Measurements from ENCODE around the gene FMN1. TPM values are rescaled to one million over a fixed set of nuclear protein-coding genes. Genes with fewer than 3 reads are reported as not detected.
A peak's percentile ranks its signal among the peaks of the same experiment; 100 is the strongest.

Gene FMN1
- polyA plus RNA-seq, 6 donors from 2014 or later: 0.33 to 1.0 (median 0.44) TPM; not detected in 1

- DNase-seq: no peak
- Mint-ChIP-seq H3K27me3 (peaks cover 0 to 14% (median 5%) of the 10 kb centered on the region in 3 donors), H3K36me3 (no peaks in the 10 kb centered on the region), H3K27ac (peak overlapping the region in 2 of 6 donors; percentile 5 to 8), H3K4me1 (no peaks in the 10 kb centered on the region), H3K9me3 (no peaks in the 10 kb centered on the region), H3K4me3 (no peak overlapping the region)
- no peak for ATAC-seq (ENCODE audit: low read depth in 2 of 2)
These were observed 311.6 kb downstream of the FMN1 start for GRCh38 chr15:32882955-32883354.

GRCh38 chr15:32881528-32881927 lies 313.0 kb downstream of the FMN1 start:
- no peak for ATAC-seq (ENCODE audit: low read depth in 2 of 2)
- Mint-ChIP-seq H3K4me3 (no peak overlapping the region), H3K27me3 (peaks cover 0 to 16% (median 6%) of the 10 kb centered on the region in 3 donors), H3K4me1 (no peaks in the 10 kb centered on the region), H3K36me3 (no peaks in the 10 kb centered on the region), H3K27ac (no peak overlapping the region), H3K9me3 (no peaks in the 10 kb centered on the region)
- DNase-seq: no peak

- no peak for ATAC-seq (ENCODE audit: low read depth in 2 of 2)
- H3K4me3 Mint-ChIP-seq: no peak overlapping the region
- H3K9me3 Mint-ChIP-seq: no peaks in the 10 kb centered on the region
- no peaks in the 10 kb centered on the region for H3K36me3 Mint-ChIP-seq
- peaks cover 0 to 16% (median 10%) of the 10 kb centered on the region in 3 donors for H3K27me3 Mint-ChIP-seq
- no peak overlapping the region for H3K27ac Mint-ChIP-seq
- no peak for DNase-seq
- no peaks in the 10 kb centered on the region for H3K4me1 Mint-ChIP-seq
These were observed 313.9 kb downstream of the FMN1 start for GRCh38 chr15:32880642-32881041.

DNA sequence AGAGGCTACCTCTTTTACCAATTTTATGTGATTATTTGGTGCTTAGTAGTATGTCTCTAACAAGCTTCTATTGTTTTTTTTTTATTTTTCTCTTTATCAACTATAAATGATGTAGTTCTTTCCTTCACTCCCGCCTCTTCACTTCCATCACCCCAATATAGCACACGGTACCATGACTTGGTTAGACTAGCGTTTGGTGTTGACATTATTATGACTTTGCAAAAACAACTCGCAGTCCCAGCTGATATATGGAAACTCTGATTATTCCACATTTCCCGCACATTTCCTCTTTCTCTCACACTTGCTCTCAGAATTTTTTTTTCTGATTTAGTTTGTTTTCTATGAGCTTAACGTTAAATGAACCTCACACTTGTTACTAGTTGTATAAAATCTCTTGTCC lies 314.5 kb downstream of the FMN1 start:
- H3K9me3 Mint-ChIP-seq: no peaks in the 10 kb centered on the region
- DNase-seq (no peak), ATAC-seq (ENCODE audit: low read depth in 2 of 2) (no peak)
- H3K27ac Mint-ChIP-seq: no peak overlapping the region
- H3K4me3 Mint-ChIP-seq: no peak overlapping the region
- no peaks in the 10 kb centered on the region for H3K36me3 Mint-ChIP-seq
- peaks cover 0 to 16% (median 16%) of the 10 kb centered on the region in 3 donors for H3K27me3 Mint-ChIP-seq
- H3K4me1 Mint-ChIP-seq: no peaks in the 10 kb centered on the region

DNA sequence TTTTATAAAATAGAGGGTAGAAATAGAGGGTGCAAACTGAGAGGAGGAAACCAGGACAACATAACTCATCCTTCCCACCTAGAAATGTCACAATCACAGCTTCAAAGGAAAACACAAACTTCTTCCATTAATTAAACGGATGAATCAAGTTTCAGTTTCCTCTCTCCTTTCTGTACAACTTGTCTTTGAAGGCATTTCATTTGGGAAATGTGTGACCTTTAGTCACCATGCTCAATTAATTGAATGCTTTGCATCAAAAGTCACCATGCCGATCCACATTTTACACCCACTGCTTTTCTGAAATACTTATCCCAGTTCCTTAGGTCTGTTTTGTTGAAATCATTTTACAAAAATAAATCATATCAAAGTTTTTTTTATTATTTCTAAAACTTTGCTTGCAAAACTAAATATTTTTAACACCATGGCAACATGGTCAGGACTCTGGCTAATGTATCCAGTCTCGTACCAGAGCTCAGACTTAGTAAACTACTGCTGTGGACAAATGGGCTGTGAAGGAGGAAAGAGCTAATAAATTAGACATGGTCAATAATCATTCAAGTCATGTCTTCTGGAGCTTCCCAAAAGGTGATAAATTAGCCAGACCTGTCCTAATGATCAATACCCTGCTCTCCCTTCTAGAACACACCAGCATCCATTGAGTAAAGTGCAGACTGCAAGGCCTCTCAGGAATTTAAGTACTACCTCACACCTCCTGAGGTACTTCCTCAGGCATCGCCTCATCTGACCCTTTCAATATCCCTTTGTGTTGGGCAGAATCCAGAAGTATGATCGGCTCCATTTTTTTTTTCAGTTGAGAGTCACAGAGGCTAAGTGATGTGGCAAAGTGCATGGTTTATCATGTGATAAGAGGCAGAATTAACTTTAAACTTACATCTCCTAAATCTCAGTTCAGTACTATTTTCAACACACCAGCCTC lies 315.4 kb downstream of the FMN1 start:
- H3K36me3 Mint-ChIP-seq: no peaks in the 10 kb centered on the region
- no peaks in the 10 kb centered on the region for H3K4me1 Mint-ChIP-seq
- no peak overlapping the region for H3K27ac Mint-ChIP-seq
- no peak for ATAC-seq (ENCODE audit: low read depth in 2 of 2)
- peaks cover 0 to 16% (median 16%) of the 10 kb centered on the region in 3 donors for H3K27me3 Mint-ChIP-seq
- DNase-seq: no peak
- H3K9me3 Mint-ChIP-seq: no peaks in the 10 kb centered on the region
- H3K4me3 Mint-ChIP-seq: no peak overlapping the region

DNA sequence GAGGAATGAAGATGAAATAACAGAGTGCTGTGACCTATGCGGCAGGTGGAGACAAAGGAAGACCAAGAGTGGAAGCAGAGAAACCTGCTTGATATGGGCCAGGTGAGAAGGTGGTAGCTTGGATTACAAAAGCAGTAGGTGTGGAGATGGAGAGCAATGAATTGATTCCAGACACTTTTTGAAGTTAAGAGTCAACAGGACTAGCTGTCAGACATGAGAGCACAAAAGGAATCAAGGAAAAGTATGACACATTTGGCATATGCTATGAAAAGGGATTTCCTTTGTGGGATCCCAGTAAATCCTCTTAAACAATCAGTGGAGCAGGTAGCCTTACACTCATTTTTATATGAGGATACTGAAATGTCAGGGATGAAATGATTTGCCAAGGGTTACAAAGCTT lies 316.2 kb downstream of the FMN1 start:
- Mint-ChIP-seq H3K9me3 (no peaks in the 10 kb centered on the region), H3K4me1 (no peaks in the 10 kb centered on the region), H3K4me3 (no peak overlapping the region), H3K36me3 (no peaks in the 10 kb centered on the region), H3K27me3 (peaks cover 0 to 16% (median 16%) of the 10 kb centered on the region in 3 donors), H3K27ac (no peak overlapping the region)
- DNase-seq: no peak
- ATAC-seq (ENCODE audit: low read depth in 2 of 2): no peak

DNA sequence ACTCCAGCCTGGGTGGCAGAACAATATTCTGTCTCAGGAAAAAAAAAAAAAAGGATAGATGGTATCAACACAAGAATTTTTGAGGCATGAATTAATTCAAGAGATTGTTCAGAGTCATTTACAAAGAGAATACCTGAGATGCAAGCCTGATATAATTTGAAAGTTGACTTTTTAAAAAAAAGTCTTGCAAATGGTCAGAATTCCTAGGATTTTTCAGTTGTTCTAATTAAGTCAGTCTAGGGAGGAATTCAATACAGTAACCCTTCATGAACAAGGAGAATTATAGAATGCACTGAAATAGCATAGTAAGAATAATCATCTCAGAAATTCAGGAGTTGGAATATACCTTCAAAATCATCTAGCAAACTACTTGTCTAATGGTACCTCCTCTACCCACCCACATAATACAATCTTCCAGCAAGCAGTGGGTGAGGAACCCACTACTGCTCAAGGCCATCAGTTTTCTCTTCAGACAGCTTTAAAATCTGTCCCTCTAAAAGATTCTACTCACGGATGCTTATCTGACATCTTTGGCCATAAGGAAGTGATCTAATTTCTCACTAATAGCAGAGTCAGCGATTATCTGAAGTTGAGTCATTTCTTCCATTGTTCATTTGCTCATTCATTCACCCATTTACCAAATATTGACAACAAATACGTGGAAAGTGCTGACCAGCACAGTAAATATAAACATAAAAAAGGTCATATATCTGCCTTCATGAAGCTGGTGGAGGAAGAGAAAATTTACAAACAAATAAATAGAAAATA lies 317.1 kb downstream of the FMN1 start:
- DNase-seq (no peak), ATAC-seq (ENCODE audit: low read depth in 2 of 2) (no peak)
- H3K4me3 Mint-ChIP-seq: no peak overlapping the region
- H3K9me3 Mint-ChIP-seq: no peaks in the 10 kb centered on the region
- H3K27me3 Mint-ChIP-seq: peaks cover 0 to 16% (median 16%) of the 10 kb centered on the region in 3 donors
- no peaks in the 10 kb centered on the region for H3K4me1 Mint-ChIP-seq
- H3K27ac Mint-ChIP-seq: no peak overlapping the region
- no peaks in the 10 kb centered on the region for H3K36me3 Mint-ChIP-seq

DNA sequence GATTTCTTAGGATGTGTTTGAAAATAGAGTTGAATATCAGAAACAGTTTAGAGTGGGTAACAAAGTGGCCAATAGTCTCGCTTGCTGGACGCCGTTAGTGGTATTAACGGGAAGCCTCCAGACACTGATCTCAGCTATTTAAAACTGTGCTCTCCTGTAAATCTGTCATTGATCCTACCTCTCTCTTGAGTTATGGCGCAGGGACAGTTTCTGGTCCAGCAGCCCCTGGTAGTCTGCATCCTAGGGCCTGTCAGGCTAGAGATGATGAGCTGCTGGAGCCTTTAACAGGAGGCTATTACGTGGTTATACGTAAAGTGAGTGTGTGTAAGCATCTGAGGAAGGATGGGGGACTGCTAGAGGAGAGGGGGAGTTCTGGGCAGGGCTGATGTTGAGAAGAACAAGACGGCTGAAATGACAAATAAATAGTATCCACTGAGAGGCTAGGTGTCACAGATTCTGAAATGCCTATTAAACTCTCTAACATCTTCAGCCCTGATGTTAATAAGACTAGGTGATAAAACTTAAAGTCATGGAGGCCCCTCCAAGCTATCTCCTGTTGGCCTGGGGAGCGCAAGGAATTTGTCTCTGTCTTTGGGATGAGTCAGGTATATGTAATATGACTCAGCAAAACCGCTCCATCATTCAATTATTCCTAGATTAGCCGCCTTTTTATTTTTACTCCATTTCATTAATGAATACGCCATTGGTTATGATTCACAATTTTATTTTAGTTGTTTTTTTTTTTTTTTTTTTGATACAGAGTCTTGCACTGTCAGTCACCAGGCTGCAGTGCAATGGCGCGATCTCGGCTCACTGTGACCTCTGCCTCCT lies 321.0 kb downstream of the FMN1 start:
- Mint-ChIP-seq H3K4me3 (no peak overlapping the region), H3K4me1 (no peaks in the 10 kb centered on the region), H3K27ac (peak overlapping the region in 1 of 6 donors; percentile 27), H3K9me3 (no peaks in the 10 kb centered on the region), H3K36me3 (peaks cover 0 to 1% of the 10 kb centered on the region in 2 donors), H3K27me3 (peaks cover 0 to 16% (median 8%) of the 10 kb centered on the region in 3 donors)
- ATAC-seq (ENCODE audit: low read depth in 2 of 2) (no peak), DNase-seq (no peak)

- ATAC-seq (ENCODE audit: low read depth in 2 of 2) (no peak), DNase-seq (no peak)
- peaks cover 0 to 4% of the 10 kb centered on the region in 2 donors for H3K36me3 Mint-ChIP-seq
- H3K4me1 Mint-ChIP-seq: no peaks in the 10 kb centered on the region
- no peak overlapping the region for H3K4me3 Mint-ChIP-seq
- H3K27me3 Mint-ChIP-seq: peaks cover under 1 to 10% (median 2%) of the 10 kb centered on the region in 3 donors
- no peak overlapping the region for H3K27ac Mint-ChIP-seq
- no peaks in the 10 kb centered on the region for H3K9me3 Mint-ChIP-seq
These were observed 321.8 kb downstream of the FMN1 start for GRCh38 chr15:32872621-32873283.

DNA sequence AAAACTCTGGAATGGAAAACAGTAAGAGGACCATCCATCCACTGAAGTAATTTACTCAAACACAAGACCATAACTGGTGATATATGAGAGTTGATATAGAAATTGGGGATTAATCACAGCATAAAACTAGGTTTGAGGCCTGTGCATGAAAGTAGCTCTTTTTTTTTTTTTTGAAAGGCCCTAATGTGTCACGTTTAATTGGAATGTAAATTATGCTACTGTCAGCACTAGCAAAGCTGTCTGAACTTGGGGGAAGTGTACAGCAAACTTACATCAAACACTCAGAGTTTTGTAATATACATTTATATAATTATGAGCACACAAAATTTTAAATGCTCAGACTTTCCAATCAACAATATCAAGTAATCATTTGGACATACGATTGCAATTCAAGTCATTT lies 322.6 kb downstream of the FMN1 start:
- Mint-ChIP-seq H3K4me1 (no peaks in the 10 kb centered on the region), H3K9me3 (no peaks in the 10 kb centered on the region), H3K36me3 (peaks cover 0 to 4% of the 10 kb centered on the region in 2 donors), H3K4me3 (no peak overlapping the region), H3K27ac (no peak overlapping the region), H3K27me3 (peaks cover 2 to 10% (median 7%) of the 10 kb centered on the region in 3 donors)
- DNase-seq: no peak
- ATAC-seq (ENCODE audit: low read depth in 2 of 2): no peak

DNA sequence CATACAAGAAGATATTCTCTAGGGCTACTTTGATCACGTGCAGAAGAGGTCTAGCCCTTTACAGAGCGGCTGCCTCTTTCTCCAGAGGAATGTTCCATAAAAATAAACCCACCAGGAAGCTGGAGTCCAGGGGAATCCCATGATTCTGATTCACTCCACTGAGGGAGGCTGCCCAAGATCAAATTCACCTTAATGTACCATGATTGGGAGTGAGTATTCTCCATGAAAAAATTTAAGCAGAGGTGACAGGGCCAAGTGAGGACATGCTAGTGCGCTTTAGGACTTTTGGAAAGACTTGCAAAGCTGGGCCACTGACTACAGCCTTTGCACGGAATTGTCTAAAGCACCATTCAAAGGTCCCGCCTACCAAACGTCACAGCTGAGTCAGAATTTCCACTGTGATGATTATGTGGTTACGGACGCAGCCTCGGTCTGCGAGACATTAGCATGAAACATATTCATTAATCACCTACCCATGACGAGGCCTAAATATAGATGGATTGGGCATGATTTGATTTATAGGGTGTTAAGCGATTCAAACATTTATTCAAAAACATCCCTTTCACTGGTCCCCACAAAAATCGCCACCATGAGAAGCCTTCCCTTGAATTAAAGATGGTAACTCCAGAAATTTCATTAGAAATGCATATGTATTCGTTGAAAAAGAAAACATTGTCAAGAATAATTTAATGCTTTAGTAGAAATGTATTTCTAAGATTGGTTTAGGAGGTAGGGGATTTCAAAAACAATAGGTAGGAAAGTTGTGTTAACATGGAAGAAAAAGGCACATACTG lies 324.1 kb downstream of the FMN1 start:
- no peak for DNase-seq
- H3K4me1 Mint-ChIP-seq: no peaks in the 10 kb centered on the region
- peaks cover 4 to 10% (median 7%) of the 10 kb centered on the region in 3 donors for H3K27me3 Mint-ChIP-seq
- no peaks in the 10 kb centered on the region for H3K9me3 Mint-ChIP-seq
- no peak overlapping the region for H3K4me3 Mint-ChIP-seq
- no peak overlapping the region for H3K27ac Mint-ChIP-seq
- peak; percentile 58 to 72 for ATAC-seq (ENCODE audit: low read depth in 2 of 2)
- peaks cover 0 to 4% of the 10 kb centered on the region in 2 donors for H3K36me3 Mint-ChIP-seq

DNA sequence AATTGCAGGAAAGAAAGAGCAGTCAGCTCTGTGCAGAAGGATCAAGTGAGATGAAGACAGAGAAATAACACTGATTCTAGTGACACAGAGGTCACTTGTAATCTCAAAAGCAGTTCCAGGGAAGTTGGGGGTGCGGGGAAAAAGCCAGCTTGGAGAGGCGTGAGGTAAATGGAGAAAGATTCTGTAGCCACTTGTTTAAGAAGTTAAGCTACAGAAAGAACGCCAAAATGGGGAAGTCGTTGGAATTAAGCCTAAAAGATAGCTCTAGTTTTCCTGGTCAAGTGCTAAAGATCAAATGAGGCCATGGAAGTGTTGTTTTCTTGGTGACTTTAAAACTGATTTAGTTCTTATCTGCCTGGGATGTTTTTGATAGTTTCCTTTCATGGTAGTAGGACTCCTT lies 324.7 kb downstream of the FMN1 start:
- Mint-ChIP-seq H3K36me3 (peaks cover 0 to 4% of the 10 kb centered on the region in 2 donors), H3K9me3 (no peaks in the 10 kb centered on the region), H3K27ac (no peak overlapping the region), H3K4me3 (no peak overlapping the region), H3K4me1 (no peaks in the 10 kb centered on the region), H3K27me3 (peaks cover 0 to 10% (median 7%) of the 10 kb centered on the region in 3 donors)
- ATAC-seq (ENCODE audit: low read depth in 2 of 2): no peak
- no peak for DNase-seq
